ENCODE results near the gene CD3E.

Gene CD3E

GRCh38 chr11:118260353-118260752 lies 44.2 kb upstream of the CD3E start:
- peaks cover 4% of the 10 kb centered on the region; the same call in 1 of the 2 replicates for H3K9me3 ChIP-seq (ENCODE audit: insufficient read depth, low read length)
- no peak overlapping the region for H3K9ac ChIP-seq (ENCODE audit: low read length)
- H3K9me2 ChIP-seq (replicated peaks; ENCODE audit: insufficient read depth, low read length) = no peaks in the 10 kb centered on the region
- H3K79me2 ChIP-seq (ENCODE audit: insufficient read depth, low read length) = no peaks in the 10 kb centered on the region
- H4K20me1 ChIP-seq (ENCODE audit: low read depth, low read length) = no peaks in the 10 kb centered on the region
- TF ChIP-seq EZH2phosphoT487 (conservative IDR thresholded peaks at IDR 0.05; ENCODE audit: low read length) = no peak
- H3F3A ChIP-seq (ENCODE audit: insufficient read depth) = no peaks in the 10 kb centered on the region
- no peak overlapping the region for H3K4me3 ChIP-seq (ENCODE audit: insufficient read depth, low read length, poor library complexity, severe bottlenecking)
- H3K27me3 ChIP-seq (ENCODE audit: low read length) = no peaks in the 10 kb centered on the region
- no peak overlapping the region for H3K27ac ChIP-seq (ENCODE audit: low read depth, low read length)
- no peak overlapping the region for H2AFZ ChIP-seq (ENCODE audit: low read depth, low read length, severe bottlenecking)
- no peaks in the 10 kb centered on the region for H3K36me3 ChIP-seq (ENCODE audit: low read length)
- H3K4me2 ChIP-seq (ENCODE audit: low read depth, low read length, poor library complexity, severe bottlenecking) = no peak overlapping the region

- no peak overlapping the region for H3K9ac ChIP-seq (ENCODE audit: low read length)
- no peak overlapping the region for H3K4me2 ChIP-seq (ENCODE audit: low read depth, low read length, poor library complexity, severe bottlenecking)
Measured at GRCh38 chr11:118263112-118263511, 41.4 kb upstream of the CD3E start.

GRCh38 chr11:118263695-118264568 lies 40.6 kb upstream of the CD3E start, which contains the start of gene MPZL2:
TSS of gene MPZL2 (minus strand) at chr11:118264297. CDS start at chr11:118264153, 144 bp downstream.
- no peak within 1 kb of the TSS for H2AFZ ChIP-seq (ENCODE audit: low read depth, low read length, severe bottlenecking)

More at GRCh38 chr11:118263112-118263511, 41.4 kb upstream of the CD3E start:
- TF ChIP-seq EZH2phosphoT487 (conservative IDR thresholded peaks at IDR 0.05; ENCODE audit: low read length) (no peak), CTCF (IDR thresholded peaks at IDR 0.05; ENCODE audit: insufficient read depth, low read length, poor library complexity, severe bottlenecking) (no peak)
- Histone ChIP-seq H3F3A (ENCODE audit: insufficient read depth) (no peaks in the 10 kb centered on the region), H3K36me3 (ENCODE audit: low read length) (no peaks in the 10 kb centered on the region), H2AFZ (ENCODE audit: low read depth, low read length, severe bottlenecking) (no peak overlapping the region), H3K27ac (ENCODE audit: low read depth, low read length) (no peak overlapping the region), H3K9me3 (ENCODE audit: insufficient read depth, low read length) (peaks cover 4% of the 10 kb centered on the region; the same call in 1 of the 2 replicates), H4K20me1 (ENCODE audit: low read depth, low read length) (no peaks in the 10 kb centered on the region), H3K9me2 (replicated peaks; ENCODE audit: insufficient read depth, low read length) (no peaks in the 10 kb centered on the region), H3K79me2 (ENCODE audit: insufficient read depth, low read length) (no peaks in the 10 kb centered on the region), H3K4me3 (ENCODE audit: insufficient read depth, low read length, poor library complexity, severe bottlenecking) (no peak overlapping the region), H3K27me3 (ENCODE audit: low read length) (no peaks in the 10 kb centered on the region)

More at GRCh38 chr11:118263695-118264568, 40.6 kb upstream of the CD3E start, which contains the start of gene MPZL2:
- Histone ChIP-seq H3K27ac (ENCODE audit: low read depth, low read length) (no peak within 1 kb of the TSS), H3F3A (ENCODE audit: insufficient read depth) (no peaks in the 10 kb centered on the region), H3K4me2 (ENCODE audit: low read depth, low read length, poor library complexity, severe bottlenecking) (no peak within 1 kb of the TSS), H4K20me1 (ENCODE audit: low read depth, low read length) (no peaks in the 10 kb centered on the region), H3K79me2 (ENCODE audit: insufficient read depth, low read length) (no peaks in the 10 kb centered on the region), H3K9ac (ENCODE audit: low read length) (no peak within 1 kb of the TSS), H3K27me3 (ENCODE audit: low read length) (no peaks in the 10 kb centered on the region), H3K9me2 (replicated peaks; ENCODE audit: insufficient read depth, low read length) (no peaks in the 10 kb centered on the region), H3K9me3 (ENCODE audit: insufficient read depth, low read length) (peaks cover 4% of the 10 kb centered on the region; the same call in 1 of the 2 replicates), H3K36me3 (ENCODE audit: low read length) (no peaks in the 10 kb centered on the region), H3K4me3 (ENCODE audit: insufficient read depth, low read length, poor library complexity, severe bottlenecking) (no peak within 1 kb of the TSS)
- TF ChIP-seq EZH2phosphoT487 (conservative IDR thresholded peaks at IDR 0.05; ENCODE audit: low read length) (no peak), CTCF (IDR thresholded peaks at IDR 0.05; ENCODE audit: insufficient read depth, low read length, poor library complexity, severe bottlenecking) (no peak)
